Panc1 (cell line): Measurements from ENCODE around the gene IL10. TPM values are rescaled to one million over a fixed set of nuclear protein-coding genes. Genes with fewer than 3 reads are reported as not detected.

Source experiments
- ATAC-seq: fragments of 200-7000 bp; cut with Tn5 transposase; 2 replicates; pipeline ENCODE4 v1.9.1; 2020; ENCODE audit warnings: mild to moderate bottlenecking, moderate library complexity
- BruUV-seq: library from RNA; stranded (reverse); fragments of 400-500 nt; replicated peaks from 2 replicates; lab custom pipeline; 2021; lab: Mats Ljungman, UMichigan
- CTCF ChIA-PET: fragments of 300-600 bp; sonication (Branson Sonifier 250); formaldehyde crosslinking; loops from one replicate; lab custom pipeline; 2022; ENCODE audit warnings: antibody characterized with exemption; lab: Charles Lee
- POLR2A ChIA-PET: fragments of 300-600 bp; sonication (Branson Sonifier 250); formaldehyde crosslinking; loops from one replicate; lab custom pipeline; 2022; ENCODE audit warnings: antibody characterized with exemption; lab: Charles Lee
- DNase-seq: peaks from one replicate; pipeline ENCODE4 v3.0.0-alpha.2; 2010; ENCODE audit warnings: low read depth, low spot score
- H3K27ac ChIP-seq: 2 replicates; pipeline ENCODE4 v1.5.1; 2011; ENCODE audit warnings: mild to moderate bottlenecking, low read length, inconsistent platforms
- H3K27me3 ChIP-seq: fragments of 200-500 bp; sonication (Bioruptor generic); 2 replicates; pipeline ENCODE4 v1.6.0; 2014; ENCODE audit warnings: low read length, inconsistent platforms; ENCODE audit not compliant: control insufficient read depth, insufficient read depth
- H3K36me3 ChIP-seq: fragments of 200-500 bp; sonication (Bioruptor generic); 2 replicates; pipeline ENCODE4 v1.5.1; 2014; ENCODE audit warnings: inconsistent platforms, mild to moderate bottlenecking, low read length, moderate library complexity; ENCODE audit not compliant: control insufficient read depth, insufficient read depth
- H3K4me1 ChIP-seq: 2 replicates; pipeline ENCODE4 v1.5.1; 2011; ENCODE audit warnings: inconsistent platforms, mild to moderate bottlenecking, low read length, moderate library complexity; ENCODE audit not compliant: control insufficient read depth, insufficient read depth
- H3K4me3 ChIP-seq, 2 experiments: 2 replicates each; pipeline ENCODE4 v1.5.1; 2011 to 2012; ENCODE audit warnings: low read depth in 2 of 2, low read length in 2 of 2, mild to moderate bottlenecking in 2 of 2, inconsistent platforms in 1 of 2, moderate library complexity in 1 of 2
- H3K9me3 ChIP-seq: fragments of 200-500 bp; sonication (Bioruptor generic); 2 replicates; pipeline ENCODE4 v1.5.1; 2014; ENCODE audit warnings: low read depth, mild to moderate bottlenecking, inconsistent platforms, low read length, moderate library complexity; ENCODE audit not compliant: control insufficient read depth, insufficient read depth
- CTCF ChIP-seq: fragments of 450-650 bp; IDR thresholded peaks from 2 replicates; pipeline ENCODE4 v1.5.1; 2017; ENCODE audit warnings: mild to moderate bottlenecking
- POLR2AphosphoS5 ChIP-seq: IDR thresholded peaks from 2 replicates; pipeline ENCODE4 v1.6.1; 2012; ENCODE audit warnings: mild to moderate bottlenecking, low read depth, low read length, moderate library complexity
- REST ChIP-seq, 2 experiments: IDR thresholded peaks; 2 replicates each; pipeline ENCODE4 v1.6.1; 2011 to 2012; ENCODE audit warnings: low read depth in 2 of 2, control low read depth in 1 of 2, low read length in 1 of 2, mild to moderate bottlenecking in 1 of 2, moderate library complexity in 1 of 2; ENCODE audit not compliant: insufficient read depth in 1 of 2
- SIN3A ChIP-seq: IDR thresholded peaks from 2 replicates; pipeline ENCODE4 v1.6.1; 2012; ENCODE audit warnings: low read depth, mild to moderate bottlenecking, low read length, moderate library complexity, borderline replicate concordance; ENCODE audit not compliant: insufficient read depth
- TCF7L2 ChIP-seq: IDR thresholded peaks from 2 replicates; pipeline ENCODE4 v1.6.1; 2011; ENCODE audit warnings: mild to moderate bottlenecking, low read depth, low read length, inconsistent platforms
- in situ Hi-C: cut with HindIII; loops from 2 replicates; pipeline ENCODE4 v1.10.0; 2016; ENCODE audit warnings: low sequenced_read_pairs, low pct_unique_long_range_greater_than_20kb
- intact Hi-C: fragments of 100-400 bp; cut with micrococcal nuclease; formaldehyde crosslinking; loops from one replicate; pipeline ENCODE4 v1.10.0; 2022; ENCODE audit not compliant: unreplicated experiment
- total RNA-seq: library from RNA; stranded (reverse); gene quantifications from one replicate; pipeline ENCODE4 v1.2.1, GENCODE V29; 2021; ENCODE audit not compliant: unreplicated experiment

IL10 gene
- total RNA-seq, 1 experiment from 2014 or later, result not detected

GRCh38 chr1:206784471-206784903 is 12.2 kb upstream of the IL10 start:
- ChIA-PET CTCF (no interaction called here), POLR2A (no interaction called here)
- BruUV-seq, result no TSS peak
- intact Hi-C loops (no loop called here), in situ Hi-C loops (no loop called here)
- Histone ChIP-seq H3K9me3 (no peaks in the 10 kb centered on the region), H3K27ac (no peak overlapping the region), H3K4me1 (no peaks in the 10 kb centered on the region), H3K27me3 (peaks cover 5% of the 10 kb centered on the region), H3K4me3 (no peak overlapping the region), H3K36me3 (no peaks in the 10 kb centered on the region)
- DNase-seq (no peak), ATAC-seq (no peak)
- TF ChIP-seq CTCF, result no peak
- TF ChIP-seq REST (IDR thresholded peaks at IDR 0.05; ENCODE audit: insufficient read depth in 1 of 2, low read depth in 2 of 2, low read length in 1 of 2), result no peak
- TF ChIP-seq POLR2AphosphoS5, result no peak
- TF ChIP-seq SIN3A, result no peak
- TF ChIP-seq TCF7L2, result no peak

- DNase-seq (no peak), ATAC-seq (no peak)
- no peaks in the 10 kb centered on the region for H3K36me3 ChIP-seq
- no peak overlapping the region for H3K27ac ChIP-seq
- BruUV-seq, result no TSS peak
- no peaks in the 10 kb centered on the region for H3K9me3 ChIP-seq
- POLR2A ChIA-PET, result no interaction called here
- no peak overlapping the region for H3K4me3 ChIP-seq
- CTCF ChIA-PET, result no interaction called here
- peaks cover 2% of the 10 kb centered on the region for H3K27me3 ChIP-seq
- intact Hi-C loops, result no loop called here
- no peak for TF ChIP-seq SIN3A
- TF ChIP-seq TCF7L2, result no peak
- TF ChIP-seq REST (IDR thresholded peaks at IDR 0.05; ENCODE audit: insufficient read depth in 1 of 2, low read depth in 2 of 2, low read length in 1 of 2), result no peak
- no peak for TF ChIP-seq CTCF
- TF ChIP-seq POLR2AphosphoS5, result no peak
- in situ Hi-C loops, result no loop called here
- no peaks in the 10 kb centered on the region for H3K4me1 ChIP-seq
These were observed 11.2 kb upstream of the IL10 start for GRCh38 chr1:206783506-206783905.
